NK-92 treated with Interleukin-12 subunit alpha and Interleukin-12 subunit beta, amount 100 ng/mL, for 24 hours (cell line): ENCODE measurements around the gene ZSCAN30.
"Not testable (repeated sequence)": the region's sequence is repeated elsewhere in the genome, so short reads cannot be mapped to it uniquely, and the experiment has no call there.

Experiments used
- DNase-seq: peaks from one replicate; lab custom pipeline; 2025; lab: John Stamatoyannopoulos, UW

Gene ZSCAN30

GRCh38 chr18:35236571-35237363, 53.3 kb downstream of the ZSCAN30 start:
- no peak for DNase-seq

GRCh38 chr18:35231052-35231451, 59.0 kb downstream of the ZSCAN30 start:
- peak; percentile 13 for DNase-seq

GRCh38 chr18:35227254-35227653, 62.8 kb downstream of the ZSCAN30 start:
- DNase-seq: no peak

- DNase-seq: no peak
These were observed 66.2 kb downstream of the ZSCAN30 start for GRCh38 chr18:35223797-35224196.

GRCh38 chr18:35220424-35220823, 69.6 kb downstream of the ZSCAN30 start:
- no peak for DNase-seq

GRCh38 chr18:35219331-35219730, 70.7 kb downstream of the ZSCAN30 start:
- DNase-seq: not testable (repeated sequence)

- not testable (repeated sequence) for DNase-seq
These were observed 73.4 kb downstream of the ZSCAN30 start for GRCh38 chr18:35216611-35217010.

GRCh38 chr18:35215026-35215425, 75.0 kb downstream of the ZSCAN30 start:
- no peak for DNase-seq

- DNase-seq: not testable (repeated sequence)
These were observed 84.1 kb downstream of the ZSCAN30 start for GRCh38 chr18:35205746-35206458.

GRCh38 chr18:35205199-35205712, 84.8 kb downstream of the ZSCAN30 start:
- DNase-seq: no peak

- DNase-seq: no peak
These were observed 87.0 kb downstream of the ZSCAN30 start for GRCh38 chr18:35203067-35203466.

- no peak for DNase-seq
These were observed 88.6 kb downstream of the ZSCAN30 start for GRCh38 chr18:35201256-35201931.
